HG02870 (cell line): Measurements from ENCODE around the gene PEX1.
"Not testable (repeated sequence)": the region's sequence is repeated elsewhere in the genome, so short reads cannot be mapped to it uniquely, and the experiment has no call there.

Experiments used
- ATAC-seq: cut with Tn5 transposase; IDR thresholded peaks from one replicate; pipeline ENCODE4 v1.9.1; 2021; ENCODE audit warnings: mild to moderate bottlenecking, moderate library complexity; ENCODE audit not compliant: unreplicated experiment

PEX1 gene

DNA sequence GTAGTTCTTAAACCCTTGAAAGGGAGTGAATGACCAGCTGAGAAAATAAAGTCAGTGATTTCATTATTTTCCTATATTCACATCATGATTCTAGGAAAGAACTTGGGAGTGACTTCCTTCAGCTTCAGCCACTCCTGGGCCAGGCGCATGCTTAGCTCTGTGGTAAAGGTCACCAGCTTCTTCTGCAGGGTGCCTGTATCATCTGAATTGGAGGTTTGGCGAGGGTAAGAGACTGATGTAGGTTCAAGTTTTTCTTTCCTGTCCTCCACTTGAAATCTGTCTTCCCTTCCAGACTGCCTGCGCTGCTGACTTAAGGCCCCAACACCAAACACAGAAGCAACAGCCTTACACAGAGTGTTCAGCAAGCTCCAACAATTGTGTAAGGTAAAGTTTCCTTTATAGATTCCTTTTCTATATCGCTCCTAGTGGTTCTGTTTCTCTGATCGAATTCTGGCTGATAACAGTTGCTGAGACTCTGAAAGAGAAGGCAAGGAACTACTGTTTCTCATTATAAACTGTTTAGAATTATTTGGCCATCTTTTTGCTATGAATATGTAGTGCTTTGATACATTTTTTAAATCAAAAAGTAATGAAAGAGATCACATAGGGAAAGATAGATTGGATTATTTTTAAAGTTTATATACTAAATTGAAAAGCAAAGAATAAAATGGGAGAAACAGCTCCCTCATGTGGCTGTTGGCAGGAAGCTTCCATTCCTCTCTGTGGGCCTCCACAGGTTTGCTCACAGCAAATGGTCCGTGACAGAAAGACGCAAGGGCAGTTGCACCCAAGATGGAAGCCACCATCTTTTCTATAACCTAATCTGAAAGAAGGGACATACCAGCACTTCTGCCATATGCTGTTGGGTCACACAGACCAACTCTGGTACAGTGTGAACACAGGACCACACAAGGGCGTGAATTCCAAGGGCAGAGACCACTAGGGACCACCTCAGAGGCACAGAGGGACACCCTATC, 67.0 kb downstream of the PEX1 start:
- peak; percentile 79 for ATAC-seq

- no peak for ATAC-seq
Observed at GRCh38 chr7:92460510-92460909, 67.8 kb downstream of the PEX1 start.

DNA sequence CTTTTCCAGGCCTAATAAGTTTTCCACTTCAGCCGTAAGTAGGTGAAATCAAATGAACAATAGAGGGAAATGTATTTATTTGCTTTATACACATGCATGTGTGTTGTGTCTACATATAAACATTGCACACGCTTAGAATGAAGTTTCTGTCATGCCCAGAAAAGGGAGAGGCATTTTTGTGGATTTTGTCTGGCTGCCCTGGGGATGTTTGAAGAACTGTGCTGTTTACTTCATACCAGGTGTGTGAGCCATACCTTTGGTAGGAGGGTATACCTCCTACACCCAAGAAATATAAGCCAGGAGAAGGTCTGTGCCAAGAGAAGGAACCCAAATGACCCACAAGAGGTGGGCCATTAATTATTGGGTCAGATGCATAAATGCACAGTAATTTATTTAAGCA, 68.2 kb downstream of the PEX1 start:
- no peak for ATAC-seq

DNA sequence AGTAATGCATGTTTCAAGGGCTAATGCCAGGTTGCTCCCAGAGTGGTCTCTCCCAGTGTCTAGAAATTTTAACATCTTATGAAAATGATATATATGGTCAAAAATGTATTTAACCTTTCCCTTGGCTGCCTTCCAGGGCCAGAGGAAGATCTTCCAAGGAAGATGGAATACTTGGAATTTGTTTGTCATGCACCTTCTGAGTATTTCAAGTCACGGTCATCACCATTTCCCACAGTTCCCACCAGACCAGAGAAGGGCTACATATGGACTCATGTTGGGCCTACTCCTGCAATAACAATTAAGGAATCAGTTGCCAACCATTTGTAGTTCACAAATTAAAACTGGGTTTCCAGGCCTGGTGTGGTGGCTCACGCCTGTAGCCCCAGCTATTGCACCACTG, 72.1 kb downstream of the PEX1 start:
- ATAC-seq = no peak

DNA sequence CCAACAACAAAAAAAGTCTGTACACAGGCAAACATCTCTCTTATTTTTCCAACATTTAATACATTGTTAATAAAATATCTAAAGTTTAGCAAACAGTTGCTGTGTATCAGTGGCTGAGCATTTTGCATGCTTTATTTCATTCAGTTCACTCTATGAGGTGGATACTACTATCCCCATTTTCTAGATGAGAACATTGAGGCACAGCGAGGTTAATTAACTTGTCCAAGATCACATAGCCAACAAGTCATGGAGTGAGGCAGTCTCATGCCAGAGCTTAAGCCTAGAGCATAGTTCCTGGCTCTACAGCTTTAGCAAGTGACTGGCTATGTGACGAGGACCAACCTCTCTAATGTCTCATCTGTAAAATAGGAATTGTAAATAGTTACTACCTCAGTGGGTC, 76.7 kb downstream of the PEX1 start:
- no peak for ATAC-seq

DNA sequence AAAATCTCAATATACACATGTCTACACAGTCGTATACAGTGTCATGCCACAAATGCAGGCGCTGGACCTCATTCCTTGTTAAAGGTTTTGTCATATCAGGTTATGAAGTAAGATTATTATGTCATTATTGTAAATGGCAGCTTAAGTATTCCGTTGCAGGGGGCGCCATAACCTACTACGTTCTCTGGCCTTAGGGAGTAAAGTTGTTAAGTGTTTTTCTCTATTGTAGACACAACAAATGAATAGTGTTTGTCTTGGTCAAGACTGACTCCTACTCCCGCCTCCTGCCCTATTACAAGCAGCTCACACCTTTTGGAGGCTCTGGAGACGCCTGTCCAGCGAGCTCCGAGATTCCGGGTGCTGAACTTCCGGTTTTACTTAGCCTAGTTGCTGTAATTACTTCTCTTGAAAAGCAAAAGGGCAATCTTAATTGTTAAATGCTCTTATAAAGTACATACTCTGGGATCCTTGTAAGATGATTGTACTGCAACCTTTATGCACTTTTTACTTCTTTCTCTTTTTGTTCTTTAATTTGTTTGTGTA, 80.0 kb downstream of the PEX1 start:
- ATAC-seq = peak; percentile 45

DNA sequence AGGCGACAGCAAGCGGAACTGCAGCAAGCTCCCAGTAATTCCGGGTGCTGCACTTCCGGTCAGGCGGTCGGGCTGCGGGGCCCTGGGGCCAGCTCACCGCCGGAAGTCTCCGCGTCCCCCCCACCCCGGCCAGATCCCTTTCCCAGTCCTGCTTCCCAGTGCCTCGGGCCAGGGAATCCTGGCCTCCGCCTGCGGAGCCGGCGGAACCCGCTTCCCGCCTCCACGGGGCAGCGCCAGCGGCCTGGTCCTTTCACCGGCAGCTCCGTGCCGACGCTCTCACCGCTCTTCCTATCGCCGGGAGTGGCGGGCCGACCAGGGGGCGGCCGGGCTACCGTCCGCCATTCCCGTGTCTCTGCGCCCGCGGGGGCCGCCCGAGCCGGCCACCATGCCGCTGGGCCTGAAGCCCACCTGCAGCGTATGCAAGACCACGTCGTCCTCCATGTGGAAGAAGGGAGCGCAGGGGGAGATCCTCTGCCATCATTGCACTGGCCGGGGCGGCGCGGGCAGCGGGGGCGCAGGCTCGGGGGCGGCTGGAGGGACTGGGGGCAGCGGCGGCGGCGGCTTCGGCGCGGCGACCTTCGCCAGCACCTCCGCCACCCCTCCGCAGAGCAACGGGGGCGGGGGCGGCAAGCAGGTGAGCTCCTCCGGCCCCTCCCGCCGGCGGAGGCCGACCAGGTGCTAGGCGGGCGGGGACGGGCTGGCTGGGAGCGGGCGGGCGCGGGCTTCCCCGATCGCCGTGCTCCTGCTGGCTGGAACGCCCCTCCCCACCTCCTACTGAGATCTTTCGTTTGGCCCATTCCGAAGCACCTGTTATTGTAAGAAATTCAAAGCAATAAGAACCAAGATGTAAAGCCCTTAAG, 80.7 kb downstream of the PEX1 start, which contains the start of gene GATAD1:
GATAD1 (plus strand) TSS at position 138 of the 860 bp plus-strand sequence; CDS start at position 386, 248 bp downstream.
- peak; percentile 89 for ATAC-seq

GRCh38 chr7:92446869-92447344, 81.4 kb downstream of the PEX1 start:
- ATAC-seq = no peak

DNA sequence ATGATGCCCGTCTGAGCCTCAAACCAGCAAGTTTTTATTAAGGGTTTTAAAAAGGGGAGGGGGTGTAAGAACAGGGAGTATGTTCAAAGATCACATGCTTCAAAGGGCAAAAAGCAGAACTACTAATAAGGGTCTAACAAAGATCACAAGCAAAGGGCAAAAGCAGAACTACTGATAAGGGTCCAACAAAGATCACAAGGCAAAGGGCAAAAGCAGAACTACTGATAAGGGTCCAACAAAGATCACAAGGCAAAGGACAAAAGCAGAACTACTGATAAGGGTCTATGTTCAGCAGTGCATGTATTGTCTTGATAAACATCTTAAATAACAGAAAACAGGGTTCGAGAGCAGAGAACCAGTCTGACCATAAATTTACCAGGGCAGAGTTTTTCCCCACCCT, 85.6 kb downstream of the PEX1 start:
- not testable (repeated sequence) for ATAC-seq

GRCh38 chr7:92437956-92438491, 90.3 kb downstream of the PEX1 start:
- no peak for ATAC-seq
